HFFc6 (cell line): ENCODE measurements around the gene ANXA10. TPM values are rescaled to one million over a fixed set of nuclear protein-coding genes. Genes with fewer than 3 reads are reported as not detected.
A peak's percentile ranks its signal among the peaks of the same experiment; 100 is the strongest.

Source experiments
- DNase-seq: peaks from one replicate; pipeline ENCODE4 v3.0.0-alpha.2; 2018
- H3K27ac Mint-ChIP-seq: 2 replicates; pipeline ENCODE4 v1.8.0; 2020; ENCODE audit warnings: mild to moderate bottlenecking, mixed read lengths
- H3K27me3 Mint-ChIP-seq: 2 replicates; pipeline ENCODE4 v1.8.0; 2021; ENCODE audit warnings: mild to moderate bottlenecking, moderate library complexity, mixed read lengths; ENCODE audit not compliant: insufficient read depth
- H3K36me3 Mint-ChIP-seq: 2 replicates; pipeline ENCODE4 v1.8.0; 2021; ENCODE audit warnings: low read depth, mixed read lengths
- H3K4me1 Mint-ChIP-seq: 2 replicates; pipeline ENCODE4 v1.8.0; 2020; ENCODE audit warnings: low read depth, mixed read lengths
- H3K4me3 Mint-ChIP-seq: 2 replicates; pipeline ENCODE4 v1.8.0; 2020; ENCODE audit warnings: mild to moderate bottlenecking, moderate library complexity, mixed read lengths
- H3K9me3 Mint-ChIP-seq: 2 replicates; pipeline ENCODE4 v1.8.0; 2020; ENCODE audit warnings: mild to moderate bottlenecking, mixed read lengths
- CTCF ChIP-seq: fragments of 200-600 bp; sonication (generic); IDR thresholded peaks from 2 replicates; pipeline ENCODE4 v1.5.0; 2021; ENCODE audit warnings: antibody characterized with exemption, mild to moderate bottlenecking
- total RNA-seq, 6 experiments: library from RNA; stranded (reverse); fragmentation: NEBNext Ultra II Directional; extraction: Animal tissue kit (Norgen Biotek cat#: 25700); gene quantifications; 2 replicates in 1 of 6; 3 replicates in 5 of 6; pipeline ENCODE4 v1.2.3, GENCODE V29; 2021

Gene ANXA10
- total RNA-seq, 6 experiments from 2014 or later: 0.46 to 1.9 (median 0.85) TPM

GRCh38 chr4:168124008-168124641 lies 31.8 kb downstream of the ANXA10 start:
- peak overlapping the region; percentile 82 for H3K27ac Mint-ChIP-seq
- DNase-seq: peak; percentile 73
- no peaks in the 10 kb centered on the region for H3K9me3 Mint-ChIP-seq
- H3K36me3 Mint-ChIP-seq: no peaks in the 10 kb centered on the region
- H3K4me3 Mint-ChIP-seq: peak overlapping the region; percentile 41
- peaks cover 65% of the 10 kb centered on the region for H3K4me1 Mint-ChIP-seq
- H3K27me3 Mint-ChIP-seq: no peaks in the 10 kb centered on the region
- no peak for TF ChIP-seq CTCF

GRCh38 chr4:168126952-168127351 lies 34.6 kb downstream of the ANXA10 start:
- Mint-ChIP-seq H3K27ac (no peak overlapping the region), H3K36me3 (no peaks in the 10 kb centered on the region), H3K9me3 (no peaks in the 10 kb centered on the region), H3K27me3 (no peaks in the 10 kb centered on the region), H3K4me3 (no peak overlapping the region), H3K4me1 (peaks cover 77% of the 10 kb centered on the region)
- no peak for TF ChIP-seq CTCF
- no peak for DNase-seq

GRCh38 chr4:168128601-168129000 lies 36.3 kb downstream of the ANXA10 start:
- no peak for DNase-seq
- no peak overlapping the region for H3K4me3 Mint-ChIP-seq
- H3K36me3 Mint-ChIP-seq: no peaks in the 10 kb centered on the region
- no peaks in the 10 kb centered on the region for H3K9me3 Mint-ChIP-seq
- H3K27ac Mint-ChIP-seq: no peak overlapping the region
- TF ChIP-seq CTCF: no peak
- H3K4me1 Mint-ChIP-seq: peaks cover 65% of the 10 kb centered on the region
- H3K27me3 Mint-ChIP-seq: no peaks in the 10 kb centered on the region

- no peak for DNase-seq
- TF ChIP-seq CTCF: no peak
- Mint-ChIP-seq H3K9me3 (no peaks in the 10 kb centered on the region), H3K27ac (no peak overlapping the region; the same call in 1 of the 2 replicates), H3K4me1 (peaks cover 59% of the 10 kb centered on the region), H3K27me3 (no peaks in the 10 kb centered on the region), H3K36me3 (no peaks in the 10 kb centered on the region), H3K4me3 (peak overlapping the region; percentile 58)
Measured at GRCh38 chr4:168129046-168129772, 36.9 kb downstream of the ANXA10 start.

- no peaks in the 10 kb centered on the region for H3K9me3 Mint-ChIP-seq
- no peaks in the 10 kb centered on the region for H3K27me3 Mint-ChIP-seq
- no peaks in the 10 kb centered on the region for H3K36me3 Mint-ChIP-seq
- no peak for DNase-seq
- H3K4me1 Mint-ChIP-seq: peaks cover 59% of the 10 kb centered on the region
- peak overlapping the region; percentile 58 for H3K4me3 Mint-ChIP-seq
- H3K27ac Mint-ChIP-seq: peak overlapping the region; percentile 32; the same call in 1 of the 2 replicates
- no peak for TF ChIP-seq CTCF
Measured at GRCh38 chr4:168129802-168130201, 37.5 kb downstream of the ANXA10 start.
